Breast epithelium (tissue), 4 donors: ENCODE results near the gene MICALL2. TPM values are rescaled to one million over a fixed set of nuclear protein-coding genes. Genes with fewer than 3 reads are reported as not detected.

Experiments used
- DNase-seq, 2 donors: peaks; one replicate each; pipeline ENCODE4 v3.0.0-alpha.2; 2019; ENCODE audit warnings: low spot score in 2 of 2
- H3K27ac ChIP-seq, 2 donors: fragments of 200-600 bp; sonication (generic) in 1 of 2; one replicate each; pipeline ENCODE4 v1.5.1; 2016 to 2019; ENCODE audit warnings: mild to moderate bottlenecking in 1 of 2
- H3K27me3 ChIP-seq, 2 donors: fragments of 200-600 bp; sonication (generic) in 1 of 2; one replicate each; pipeline versions ENCODE4 v1.5.1 to v1.6.0; 2017 to 2019; ENCODE audit warnings: control low read depth in 1 of 2, mild to moderate bottlenecking in 1 of 2
- H3K36me3 ChIP-seq: fragments of 200-600 bp; one replicate; pipeline ENCODE4 v1.5.1; 2019
- H3K4me1 ChIP-seq, 2 donors: fragments of 200-600 bp; sonication (generic); one replicate each; pipeline ENCODE4 v1.5.1; 2016 to 2019; ENCODE audit warnings: control low read depth in 1 of 2
- H3K4me3 ChIP-seq, 3 donors: fragments of 200-600 bp; sonication (generic); 1 replicate in 2 of 3; 2 replicates in 1 of 3; pipeline ENCODE4 v1.5.1; 2016 to 2019; ENCODE audit warnings: mild to moderate bottlenecking in 3 of 3, moderate library complexity in 2 of 3
- H3K9me3 ChIP-seq, 2 donors: fragments of 200-600 bp; sonication (generic) in 1 of 2; one replicate each; pipeline ENCODE4 v1.5.1; 2016 to 2019; ENCODE audit warnings: control low read depth in 1 of 2
- CTCF ChIP-seq, 3 donors: fragments of 450-650 bp; IDR thresholded peaks; one replicate each; pipeline ENCODE4 v1.5.1; 2016 to 2017; ENCODE audit warnings: antibody characterized with exemption in 3 of 3, mild to moderate bottlenecking in 3 of 3, moderate library complexity in 3 of 3
- POLR2A ChIP-seq: fragments of 450-650 bp; IDR thresholded peaks from one replicate; pipeline ENCODE4 v1.6.1; 2016; ENCODE audit warnings: antibody characterized with exemption, mild to moderate bottlenecking, moderate library complexity
- POLR2AphosphoS5 ChIP-seq, 3 donors: sonication (generic); formaldehyde crosslinking; IDR thresholded peaks; one replicate each; pipeline ENCODE4 v1.6.1; 2017; ENCODE audit warnings: antibody characterized with exemption in 3 of 3
- intact Hi-C: fragments of 100-400 bp; cut with DNase I; formaldehyde crosslinking; loops from one replicate; pipeline ENCODE4 v1.15.1; 2023; ENCODE audit warnings: low total_unique reads
- total RNA-seq, 3 donors: library from RNA; depleted of rRNA; stranded (reverse); fragments of >200 nt; gene quantifications; one replicate each; pipeline ENCODE4 v1.1.0, GENCODE V29; 2016

Gene MICALL2
- total RNA-seq, 3 donors from 2014 or later = 4.0 to 20.0 (median 15.8) TPM

GRCh38 chr7:1388703-1389335 is 70.5 kb downstream of the MICALL2 start:
- Histone ChIP-seq H3K27me3 (peaks cover 0 to 61% of the 10 kb centered on the region in 2 donors), H3K9me3 (peaks cover 9 to 10% of the 10 kb centered on the region in 2 donors), H3K36me3 (no peaks in the 10 kb centered on the region), H3K27ac (no peak overlapping the region), H3K4me3 (no peak overlapping the region), H3K4me1 (no peaks in the 10 kb centered on the region)
- DNase-seq = no peak
- no peak for TF ChIP-seq POLR2A
- no peak for TF ChIP-seq POLR2AphosphoS5 (IDR thresholded peaks at IDR 0.05)
- intact Hi-C loops = no loop called here

DNA sequence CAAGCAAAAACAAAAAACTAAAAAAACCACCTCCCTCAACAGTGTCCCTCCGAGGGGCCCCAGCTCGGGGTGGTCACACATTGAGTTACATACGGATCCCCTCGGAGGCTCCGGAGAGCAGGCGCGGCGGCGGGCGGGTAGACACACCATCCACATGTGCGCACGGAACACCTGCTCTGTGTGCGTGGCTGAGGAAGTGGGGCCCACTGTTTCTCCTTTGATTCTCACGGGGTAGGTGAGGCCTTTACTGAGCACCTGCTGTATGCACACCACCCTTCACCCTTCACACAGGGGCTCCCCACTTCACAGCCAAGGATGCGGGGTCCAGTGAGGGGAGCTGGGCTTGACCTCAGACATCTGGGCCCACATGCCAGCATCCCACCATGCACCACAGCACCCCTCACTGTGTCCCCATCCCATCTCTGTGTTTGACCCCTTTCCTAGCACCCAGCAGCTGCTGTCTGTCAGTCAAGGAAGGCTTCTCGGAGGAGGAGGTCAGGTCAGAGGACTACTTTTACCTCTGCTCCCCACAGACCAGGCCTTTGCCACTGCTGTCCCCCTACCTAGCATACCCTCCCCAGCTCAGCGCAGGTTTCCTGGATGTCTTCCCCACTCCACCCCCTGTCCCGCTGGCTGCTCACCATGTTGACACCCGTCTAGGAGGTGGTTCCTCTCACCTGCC is 71.1 kb downstream of the MICALL2 start:
- Histone ChIP-seq H3K4me1 (no peaks in the 10 kb centered on the region), H3K9me3 (peaks cover 6 to 12% of the 10 kb centered on the region in 2 donors), H3K27ac (no peak overlapping the region), H3K4me3 (no peak overlapping the region), H3K27me3 (peaks cover 0 to 61% of the 10 kb centered on the region in 2 donors), H3K36me3 (no peaks in the 10 kb centered on the region)
- intact Hi-C loops = no loop called here
- no peak for DNase-seq
- no peak for TF ChIP-seq CTCF (IDR thresholded peaks at IDR 0.05)
- no peak for TF ChIP-seq POLR2AphosphoS5 (IDR thresholded peaks at IDR 0.05)
- no peak for TF ChIP-seq POLR2A

DNA sequence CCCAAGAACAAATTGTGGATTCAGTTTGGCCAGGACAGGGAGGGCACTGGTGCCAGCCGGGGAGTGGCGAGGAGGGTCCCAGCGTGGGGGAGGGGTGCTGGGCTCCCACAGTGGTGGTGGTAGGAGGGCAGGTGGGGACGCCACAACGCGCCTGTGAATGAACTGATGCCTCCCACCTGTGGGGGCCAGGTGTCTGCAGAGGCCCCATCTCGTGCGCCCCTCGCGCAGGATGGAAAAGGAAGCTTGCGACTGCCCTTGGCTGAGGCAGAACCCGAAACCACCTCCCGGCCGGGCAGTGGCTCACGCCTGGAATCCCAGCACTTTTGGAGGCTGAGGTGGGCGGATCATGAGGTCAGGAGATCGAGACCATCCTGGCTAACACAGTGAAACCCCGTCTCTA is 72.0 kb downstream of the MICALL2 start:
- intact Hi-C loops = no loop called here
- H3K4me1 ChIP-seq = no peaks in the 10 kb centered on the region
- DNase-seq = no peak
- H3K4me3 ChIP-seq = no peak overlapping the region
- no peak overlapping the region for H3K27ac ChIP-seq
- TF ChIP-seq POLR2AphosphoS5 (IDR thresholded peaks at IDR 0.05) = no peak
- TF ChIP-seq POLR2A = no peak
- TF ChIP-seq CTCF (IDR thresholded peaks at IDR 0.05) = no peak
- peaks cover 6 to 12% of the 10 kb centered on the region in 2 donors for H3K9me3 ChIP-seq
- no peaks in the 10 kb centered on the region for H3K36me3 ChIP-seq
- H3K27me3 ChIP-seq = peaks cover 0 to 66% of the 10 kb centered on the region in 2 donors

DNA sequence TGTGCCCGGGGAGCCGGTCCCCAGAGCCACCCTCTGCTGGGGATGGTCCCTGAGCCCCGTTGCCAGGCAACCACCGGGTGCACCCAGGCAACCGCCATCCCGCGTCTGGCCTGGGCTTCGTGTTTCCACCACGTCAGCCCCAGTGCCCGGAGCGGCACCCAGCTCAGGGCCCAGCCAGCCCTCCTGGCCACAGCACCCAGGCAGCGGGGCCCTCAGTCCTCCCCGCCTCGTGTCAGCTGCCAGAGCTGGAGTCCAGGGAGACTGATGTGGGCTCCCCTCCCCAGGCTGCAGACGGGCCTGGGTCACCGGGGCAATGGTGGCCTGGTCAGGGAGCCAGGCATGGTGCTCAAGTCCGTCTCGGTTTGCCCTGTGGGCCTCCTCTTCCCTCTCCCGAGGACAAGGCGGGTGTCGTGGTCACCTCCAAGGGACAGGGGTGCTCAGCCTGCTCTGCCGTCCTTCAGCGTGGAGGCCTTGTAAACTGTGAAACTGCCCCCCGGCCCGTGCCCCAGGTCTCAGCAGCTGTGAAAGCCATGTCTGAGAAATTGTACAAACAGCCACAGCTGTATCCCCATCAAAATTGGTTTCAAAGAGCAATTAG is 72.5 kb downstream of the MICALL2 start:
- no peak for DNase-seq
- TF ChIP-seq CTCF (IDR thresholded peaks at IDR 0.05) (no peak), POLR2A (no peak), POLR2AphosphoS5 (IDR thresholded peaks at IDR 0.05) (no peak)
- Histone ChIP-seq H3K36me3 (no peaks in the 10 kb centered on the region), H3K9me3 (peaks cover 3 to 9% of the 10 kb centered on the region in 2 donors), H3K4me1 (no peaks in the 10 kb centered on the region), H3K4me3 (no peak overlapping the region), H3K27me3 (peaks cover 0 to 67% of the 10 kb centered on the region in 2 donors), H3K27ac (no peak overlapping the region)
- intact Hi-C loops = no loop called here

DNA sequence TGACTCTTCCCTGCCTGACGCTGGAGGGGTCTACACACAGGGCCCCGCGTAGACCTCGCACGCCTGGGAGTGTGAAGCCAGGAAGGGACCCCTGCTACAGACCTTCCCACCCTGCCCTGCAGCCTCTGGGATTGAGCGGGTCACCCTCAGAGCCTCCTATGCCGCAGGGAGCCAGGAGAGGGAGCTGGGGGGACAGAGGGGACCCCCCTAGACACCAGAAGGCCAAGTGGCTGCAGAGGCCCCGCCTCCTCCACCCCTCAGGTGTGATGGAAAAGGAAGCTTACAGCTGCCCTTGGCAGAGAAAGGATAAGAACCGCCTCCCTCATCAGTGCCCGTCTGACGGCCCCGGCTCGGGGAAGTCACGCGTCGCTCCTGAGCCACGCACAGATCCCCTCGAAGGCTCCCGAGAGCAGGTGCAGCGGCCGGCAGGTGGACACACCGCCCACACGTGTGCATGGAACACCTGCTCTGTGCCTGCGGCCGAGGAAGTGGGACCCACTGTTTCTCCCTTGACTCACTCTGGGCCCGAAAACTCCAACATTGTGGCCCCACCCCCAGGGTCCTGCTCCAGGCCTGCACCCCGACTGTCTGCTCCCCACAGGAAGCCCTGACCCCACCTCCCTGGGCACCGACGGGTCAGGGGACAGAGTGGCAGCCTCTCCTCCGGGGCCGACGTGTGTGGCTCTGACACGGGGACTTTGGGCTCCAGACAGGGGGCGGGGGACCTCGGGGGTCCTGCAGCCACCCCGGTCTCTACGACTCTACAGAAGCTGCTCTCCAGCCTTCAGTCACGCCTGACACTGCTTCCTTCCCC is 73.3 kb downstream of the MICALL2 start:
- intact Hi-C loops = no loop called here

More for the DNA sequence above, 73.3 kb downstream of the MICALL2 start:
- no peak for TF ChIP-seq CTCF (IDR thresholded peaks at IDR 0.05)
- H3K4me1 ChIP-seq = no peaks in the 10 kb centered on the region
- no peak overlapping the region for H3K27ac ChIP-seq
- no peaks in the 10 kb centered on the region for H3K36me3 ChIP-seq
- peaks cover 0 to 74% of the 10 kb centered on the region in 2 donors for H3K27me3 ChIP-seq
- peaks cover 0 to 4% of the 10 kb centered on the region in 2 donors for H3K9me3 ChIP-seq
- H3K4me3 ChIP-seq = no peak overlapping the region
- DNase-seq = no peak
